ENCODE measurements around the gene ASCC1. TPM values are rescaled to one million over a fixed set of nuclear protein-coding genes. Genes with fewer than 3 reads are reported as not detected.
"Not testable (repeated sequence)": the region's sequence is repeated elsewhere in the genome, so short reads cannot be mapped to it uniquely, and the experiment has no call there.

ASCC1 gene
- polyA plus RNA-seq, 3 donors from 2014 or later = 36.9 to 57.6 (median 40.5) TPM

GRCh38 chr10:72255977-72256729, 40.1 kb upstream of the ASCC1 start:
- DNase-seq = no peak
- Mint-ChIP-seq H3K4me3 (peak overlapping the region in 4 of 5 donors; percentile 5 to 67 (median 34)), H3K9me3 (no peaks in the 10 kb centered on the region), H3K27ac (peak overlapping the region; percentile 81 to 96 (median 88)), H3K4me1 (peaks cover 80 to 86% of the 10 kb centered on the region in 2 donors), H3K27me3 (ENCODE audit: low read depth in 3 of 3) (peaks cover 6 to 13% (median 12%) of the 10 kb centered on the region in 3 donors), H3K36me3 (no peaks in the 10 kb centered on the region)

GRCh38 chr10:72254813-72255568, 38.9 kb upstream of the ASCC1 start:
- H3K4me1 Mint-ChIP-seq = peaks cover 83 to 85% of the 10 kb centered on the region in 2 donors
- H3K27me3 Mint-ChIP-seq (ENCODE audit: low read depth in 3 of 3) = peaks cover 2 to 4% (median 4%) of the 10 kb centered on the region in 3 donors
- H3K36me3 Mint-ChIP-seq = no peaks in the 10 kb centered on the region
- DNase-seq = peak; percentile 62 to 64 (median 62)
- H3K27ac Mint-ChIP-seq = peak overlapping the region; percentile 86 to 99 (median 96)
- peak overlapping the region; percentile 79 to 92 (median 87) for H3K4me3 Mint-ChIP-seq
- no peaks in the 10 kb centered on the region for H3K9me3 Mint-ChIP-seq

- Mint-ChIP-seq H3K9me3 (no peaks in the 10 kb centered on the region), H3K4me3 (peak overlapping the region; percentile 26 to 77 (median 62)), H3K27ac (peak overlapping the region; percentile 84 to 96 (median 88)), H3K27me3 (ENCODE audit: low read depth in 3 of 3) (peaks cover 2 to 9% (median 9%) of the 10 kb centered on the region in 3 donors), H3K36me3 (no peaks in the 10 kb centered on the region), H3K4me1 (peaks cover 78 to 82% of the 10 kb centered on the region in 2 donors)
- no peak for DNase-seq
Observed at GRCh38 chr10:72253578-72253977, 37.5 kb upstream of the ASCC1 start.

- Mint-ChIP-seq H3K27me3 (ENCODE audit: low read depth in 3 of 3) (peaks cover 3 to 14% (median 13%) of the 10 kb centered on the region in 3 donors), H3K36me3 (no peaks in the 10 kb centered on the region), H3K9me3 (no peaks in the 10 kb centered on the region), H3K4me3 (peak overlapping the region; percentile 26 to 77 (median 62)), H3K4me1 (peaks cover 81 to 86% of the 10 kb centered on the region in 2 donors), H3K27ac (peak overlapping the region; percentile 84 to 96 (median 88))
- no peak for DNase-seq
Observed at GRCh38 chr10:72252972-72253371, 36.9 kb upstream of the ASCC1 start.

GRCh38 chr10:72251635-72252034, 35.6 kb upstream of the ASCC1 start:
- peak overlapping the region; percentile 59 to 92 (median 82) for H3K27ac Mint-ChIP-seq
- peaks cover 3 to 16% (median 11%) of the 10 kb centered on the region in 3 donors for H3K27me3 Mint-ChIP-seq (ENCODE audit: low read depth in 3 of 3)
- no peak for DNase-seq
- H3K4me3 Mint-ChIP-seq = peak overlapping the region; percentile 42 to 70 (median 59)
- H3K36me3 Mint-ChIP-seq = no peaks in the 10 kb centered on the region
- H3K4me1 Mint-ChIP-seq = peaks cover 88 to 89% of the 10 kb centered on the region in 2 donors
- no peaks in the 10 kb centered on the region for H3K9me3 Mint-ChIP-seq

- Mint-ChIP-seq H3K4me3 (peak overlapping the region; percentile 57 to 72 (median 69)), H3K36me3 (no peaks in the 10 kb centered on the region), H3K9me3 (no peaks in the 10 kb centered on the region), H3K27ac (peak overlapping the region; percentile 61 to 93 (median 88)), H3K4me1 (peaks cover 88 to 89% of the 10 kb centered on the region in 2 donors), H3K27me3 (ENCODE audit: low read depth in 3 of 3) (peaks cover 3 to 17% (median 11%) of the 10 kb centered on the region in 3 donors)
- no peak for DNase-seq
Observed at GRCh38 chr10:72250666-72251065, 34.6 kb upstream of the ASCC1 start.

GRCh38 chr10:72249176-72249862, 33.2 kb upstream of the ASCC1 start:
- H3K27ac Mint-ChIP-seq = peak overlapping the region; percentile 93 to 99 (median 95)
- H3K36me3 Mint-ChIP-seq, DNase-seq, H3K9me3 Mint-ChIP-seq: not testable (repeated sequence)
- peaks cover 3 to 16% (median 11%) of the 10 kb centered on the region in 3 donors for H3K27me3 Mint-ChIP-seq (ENCODE audit: low read depth in 3 of 3)
- H3K4me1 Mint-ChIP-seq = peaks cover 88 to 89% of the 10 kb centered on the region in 2 donors
- H3K4me3 Mint-ChIP-seq = peak overlapping the region; percentile 79 to 91 (median 85)

- DNase-seq = peak; percentile 80 to 86 (median 85)
- peak overlapping the region; percentile 93 to 99 (median 95) for H3K27ac Mint-ChIP-seq
- peak overlapping the region; percentile 79 to 91 (median 85) for H3K4me3 Mint-ChIP-seq
- H3K36me3 Mint-ChIP-seq = no peaks in the 10 kb centered on the region
- H3K27me3 Mint-ChIP-seq (ENCODE audit: low read depth in 3 of 3) = peaks cover 3 to 16% (median 11%) of the 10 kb centered on the region in 3 donors
- H3K9me3 Mint-ChIP-seq = no peaks in the 10 kb centered on the region
- H3K4me1 Mint-ChIP-seq = peaks cover 89 to 93% of the 10 kb centered on the region in 2 donors
Observed at GRCh38 chr10:72248468-72249151, 32.5 kb upstream of the ASCC1 start.

- H3K4me1 Mint-ChIP-seq = peaks cover 78 to 87% of the 10 kb centered on the region in 2 donors
- H3K27ac Mint-ChIP-seq = peak overlapping the region; percentile 77 to 93 (median 88)
- DNase-seq = no peak
- peaks cover 3 to 13% (median 11%) of the 10 kb centered on the region in 3 donors for H3K27me3 Mint-ChIP-seq (ENCODE audit: low read depth in 3 of 3)
- H3K36me3 Mint-ChIP-seq = no peaks in the 10 kb centered on the region
- peak overlapping the region; percentile 38 to 76 (median 58) for H3K4me3 Mint-ChIP-seq
- peaks cover 0 to 2% (median 0%) of the 10 kb centered on the region in 6 donors for H3K9me3 Mint-ChIP-seq
Observed at GRCh38 chr10:72245949-72246525, 30.0 kb upstream of the ASCC1 start.

GRCh38 chr10:72244573-72245038, 28.5 kb upstream of the ASCC1 start:
- Mint-ChIP-seq H3K4me1 (peaks cover 69 to 75% of the 10 kb centered on the region in 2 donors), H3K9me3 (peaks cover 0 to 2% (median 0%) of the 10 kb centered on the region in 6 donors), H3K27me3 (ENCODE audit: low read depth in 3 of 3) (peaks cover 4 to 13% (median 11%) of the 10 kb centered on the region in 3 donors), H3K4me3 (peak overlapping the region in 4 of 5 donors; percentile 31 to 55 (median 40)), H3K27ac (peak overlapping the region; percentile 88 to 95 (median 92)), H3K36me3 (no peaks in the 10 kb centered on the region)
- DNase-seq = no peak

GRCh38 chr10:72243822-72244437, 27.9 kb upstream of the ASCC1 start:
- peak in 2 of 3 donors; percentile 18 to 40 for DNase-seq
- Mint-ChIP-seq H3K27ac (peak overlapping the region; percentile 88 to 95 (median 92)), H3K27me3 (ENCODE audit: low read depth in 3 of 3) (peaks cover 4 to 12% (median 10%) of the 10 kb centered on the region in 3 donors)

GRCh38 chr10:72242675-72243074, 26.6 kb upstream of the ASCC1 start:
- H3K36me3 Mint-ChIP-seq = no peaks in the 10 kb centered on the region
- H3K27ac Mint-ChIP-seq = peak overlapping the region in 4 of 6 donors; percentile 34 to 75 (median 64)
- peak overlapping the region in 1 of 5 donors; percentile 30 for H3K4me3 Mint-ChIP-seq
- no peak for DNase-seq
- H3K9me3 Mint-ChIP-seq = peaks cover 0 to 2% (median 0%) of the 10 kb centered on the region in 6 donors
- peaks cover 0 to 1% (median 1%) of the 10 kb centered on the region in 3 donors for H3K27me3 Mint-ChIP-seq (ENCODE audit: low read depth in 3 of 3)
- H3K4me1 Mint-ChIP-seq = peaks cover 55 to 58% of the 10 kb centered on the region in 2 donors

More at GRCh38 chr10:72243822-72244437, 27.9 kb upstream of the ASCC1 start:
- Mint-ChIP-seq H3K4me3 (peak overlapping the region in 3 of 5 donors; percentile 40 to 55 (median 41)), H3K4me1 (peaks cover 67 to 71% of the 10 kb centered on the region in 2 donors), H3K36me3 (no peaks in the 10 kb centered on the region), H3K9me3 (peaks cover 0 to 2% (median 0%) of the 10 kb centered on the region in 6 donors)

All from immature natural killer cell (primary cell).